T-helper 2 cell treated with Interferon-gamma antibody and Interleukin-4, amounts not matched to agents 5 μg/mL and 100 μg/mL, for 36 hours (primary cell): Measurements from ENCODE around the gene TMEM179.

Experiments used
- DNase-seq: peaks from one replicate; pipeline ENCODE4 v3.0.0; 2021; ENCODE audit warnings: low spot score
- H3K27ac Mint-ChIP-seq: one replicate; pipeline ENCODE4 v1.8.0; 2021; ENCODE audit warnings: mild to moderate bottlenecking, mixed read lengths
- H3K27me3 Mint-ChIP-seq: one replicate; pipeline ENCODE4 v1.8.0; 2021; ENCODE audit warnings: low read depth, mixed read lengths
- H3K36me3 Mint-ChIP-seq: one replicate; pipeline ENCODE4 v1.8.0; 2021; ENCODE audit warnings: low read depth, mixed read lengths
- H3K4me1 Mint-ChIP-seq: one replicate; pipeline ENCODE4 v1.8.0; 2021; ENCODE audit warnings: low read depth, mixed read lengths
- H3K4me3 Mint-ChIP-seq: one replicate; pipeline ENCODE4 v1.8.0; 2022; ENCODE audit warnings: mild to moderate bottlenecking, moderate library complexity, mixed read lengths
- H3K9me3 Mint-ChIP-seq: one replicate; pipeline ENCODE4 v1.8.0; 2021; ENCODE audit warnings: mixed read lengths

The TMEM179 gene

GRCh38 chr14:104558231-104559027 lies 46.1 kb downstream of the TMEM179 start:
- H3K4me3 Mint-ChIP-seq = no peak overlapping the region
- no peaks in the 10 kb centered on the region for H3K4me1 Mint-ChIP-seq
- DNase-seq = no peak
- H3K9me3 Mint-ChIP-seq = no peaks in the 10 kb centered on the region
- H3K36me3 Mint-ChIP-seq = no peaks in the 10 kb centered on the region
- no peak overlapping the region for H3K27ac Mint-ChIP-seq
- H3K27me3 Mint-ChIP-seq = no peaks in the 10 kb centered on the region

- DNase-seq = no peak
- H3K4me1 Mint-ChIP-seq = no peaks in the 10 kb centered on the region
- H3K9me3 Mint-ChIP-seq = no peaks in the 10 kb centered on the region
- H3K27me3 Mint-ChIP-seq = no peaks in the 10 kb centered on the region
- no peak overlapping the region for H3K4me3 Mint-ChIP-seq
- no peaks in the 10 kb centered on the region for H3K36me3 Mint-ChIP-seq
- no peak overlapping the region for H3K27ac Mint-ChIP-seq
Measured at GRCh38 chr14:104557766-104558165, 46.8 kb downstream of the TMEM179 start.

- Mint-ChIP-seq H3K4me1 (no peaks in the 10 kb centered on the region), H3K4me3 (no peak overlapping the region), H3K27ac (no peak overlapping the region), H3K36me3 (no peaks in the 10 kb centered on the region), H3K27me3 (no peaks in the 10 kb centered on the region), H3K9me3 (no peaks in the 10 kb centered on the region)
- DNase-seq = no peak
Measured at GRCh38 chr14:104557086-104557485, 47.5 kb downstream of the TMEM179 start.

- DNase-seq = no peak
- Mint-ChIP-seq H3K27me3 (no peaks in the 10 kb centered on the region), H3K9me3 (no peaks in the 10 kb centered on the region), H3K4me3 (no peak overlapping the region), H3K4me1 (no peaks in the 10 kb centered on the region), H3K27ac (no peak overlapping the region), H3K36me3 (no peaks in the 10 kb centered on the region)
Measured at GRCh38 chr14:104556256-104557021, 48.1 kb downstream of the TMEM179 start.

- H3K27me3 Mint-ChIP-seq = no peaks in the 10 kb centered on the region
- H3K36me3 Mint-ChIP-seq = no peaks in the 10 kb centered on the region
- DNase-seq = no peak
- no peaks in the 10 kb centered on the region for H3K4me1 Mint-ChIP-seq
- H3K4me3 Mint-ChIP-seq = no peak overlapping the region
- no peak overlapping the region for H3K27ac Mint-ChIP-seq
- H3K9me3 Mint-ChIP-seq = no peaks in the 10 kb centered on the region
Measured at GRCh38 chr14:104555430-104556255, 48.9 kb downstream of the TMEM179 start.

- Mint-ChIP-seq H3K27me3 (no peaks in the 10 kb centered on the region), H3K9me3 (no peaks in the 10 kb centered on the region), H3K27ac (no peak overlapping the region), H3K36me3 (no peaks in the 10 kb centered on the region), H3K4me1 (no peaks in the 10 kb centered on the region), H3K4me3 (no peak overlapping the region)
- DNase-seq = no peak
Measured at GRCh38 chr14:104554608-104555429, 49.8 kb downstream of the TMEM179 start.

- H3K36me3 Mint-ChIP-seq = no peaks in the 10 kb centered on the region
- DNase-seq = no peak
Measured at GRCh38 chr14:104554088-104554607, 50.4 kb downstream of the TMEM179 start.

GRCh38 chr14:104553166-104554087 lies 51.1 kb downstream of the TMEM179 start:
- Mint-ChIP-seq H3K27ac (no peak overlapping the region), H3K27me3 (no peaks in the 10 kb centered on the region), H3K36me3 (no peaks in the 10 kb centered on the region), H3K4me3 (no peak overlapping the region), H3K9me3 (no peaks in the 10 kb centered on the region), H3K4me1 (no peaks in the 10 kb centered on the region)
- no peak for DNase-seq

More at GRCh38 chr14:104554088-104554607, 50.4 kb downstream of the TMEM179 start:
- Mint-ChIP-seq H3K4me1 (no peaks in the 10 kb centered on the region), H3K4me3 (no peak overlapping the region), H3K27me3 (no peaks in the 10 kb centered on the region), H3K9me3 (no peaks in the 10 kb centered on the region), H3K27ac (no peak overlapping the region)

GRCh38 chr14:104552738-104553125 lies 51.8 kb downstream of the TMEM179 start:
- no peak overlapping the region for H3K4me3 Mint-ChIP-seq
- DNase-seq = no peak
- H3K9me3 Mint-ChIP-seq = no peaks in the 10 kb centered on the region
- H3K27me3 Mint-ChIP-seq = no peaks in the 10 kb centered on the region
- no peak overlapping the region for H3K27ac Mint-ChIP-seq
- no peaks in the 10 kb centered on the region for H3K4me1 Mint-ChIP-seq
- no peaks in the 10 kb centered on the region for H3K36me3 Mint-ChIP-seq

GRCh38 chr14:104551851-104552737 lies 52.5 kb downstream of the TMEM179 start:
- no peaks in the 10 kb centered on the region for H3K36me3 Mint-ChIP-seq
- H3K4me1 Mint-ChIP-seq = no peaks in the 10 kb centered on the region
- H3K27me3 Mint-ChIP-seq = no peaks in the 10 kb centered on the region
- H3K27ac Mint-ChIP-seq = no peak overlapping the region
- H3K4me3 Mint-ChIP-seq = no peak overlapping the region
- DNase-seq = no peak
- no peaks in the 10 kb centered on the region for H3K9me3 Mint-ChIP-seq

- no peaks in the 10 kb centered on the region for H3K9me3 Mint-ChIP-seq
- no peaks in the 10 kb centered on the region for H3K4me1 Mint-ChIP-seq
- no peaks in the 10 kb centered on the region for H3K27me3 Mint-ChIP-seq
- no peak overlapping the region for H3K4me3 Mint-ChIP-seq
- no peak for DNase-seq
- H3K27ac Mint-ChIP-seq = no peak overlapping the region
- no peaks in the 10 kb centered on the region for H3K36me3 Mint-ChIP-seq
Measured at GRCh38 chr14:104550861-104551728, 53.5 kb downstream of the TMEM179 start.
